WTC11 (cell line): ENCODE data around the gene NTRK3. TPM values are rescaled to one million over a fixed set of nuclear protein-coding genes. Genes with fewer than 3 reads are reported as not detected.

Experiments used
- ATAC-seq: fragments of 200-7000 bp; cut with Tn5 transposase; 2 replicates; pipeline ENCODE4 v1.10.0; 2021; ENCODE audit warnings: mild to moderate bottlenecking, moderate library complexity
- CTCF ChIA-PET: fragments of 300-600 bp; sonication (Branson Sonifier 250); formaldehyde crosslinking; loops from one replicate; lab custom pipeline; 2021; ENCODE audit warnings: antibody characterized with exemption; lab: Charles Lee
- POLR2A ChIA-PET: fragments of 350-600 bp; sonication (Branson Sonifier 250); formaldehyde crosslinking; loops from one replicate; lab custom pipeline; 2021; ENCODE audit warnings: antibody characterized with exemption; lab: Charles Lee
- DNase-seq: peaks from one replicate; pipeline ENCODE4 v3.0.0; 2021; ENCODE audit warnings: low spot score
- H3K27ac Mint-ChIP-seq: 2 replicates; pipeline ENCODE4 v1.8.0; 2021; ENCODE audit warnings: mixed read lengths
- H3K27me3 Mint-ChIP-seq: 2 replicates; pipeline ENCODE4 v1.8.0; 2021; ENCODE audit warnings: low read depth, mild to moderate bottlenecking, moderate library complexity, mixed read lengths
- H3K36me3 Mint-ChIP-seq: 2 replicates; pipeline ENCODE4 v1.8.0; 2021; ENCODE audit warnings: mixed read lengths
- H3K4me1 Mint-ChIP-seq: 2 replicates; pipeline ENCODE4 v1.8.0; 2022; ENCODE audit warnings: mixed read lengths
- H3K4me3 Mint-ChIP-seq: 2 replicates; pipeline ENCODE4 v1.8.0; 2021; ENCODE audit warnings: mild to moderate bottlenecking, moderate library complexity, mixed read lengths
- H3K9me3 Mint-ChIP-seq: 2 replicates; pipeline ENCODE4 v1.8.0; 2021; ENCODE audit warnings: mixed read lengths
- ATF3 ChIP-seq: sonication (generic); formaldehyde crosslinking; conservative IDR thresholded peaks from 2 replicates; pipeline ENCODE4 v1.8.1; 2022; ENCODE audit warnings: mild to moderate bottlenecking, missing genetic modification reagents
- E2F1 ChIP-seq: sonication (generic); formaldehyde crosslinking; IDR thresholded peaks from 2 replicates; pipeline ENCODE4 v1.8.0; 2022; ENCODE audit warnings: mild to moderate bottlenecking, missing genetic modification reagents
- MYBL2 ChIP-seq: sonication (generic); formaldehyde crosslinking; IDR thresholded peaks from 2 replicates; pipeline ENCODE4 v1.8.1; 2023; ENCODE audit warnings: mild to moderate bottlenecking, moderate library complexity, missing genetic modification reagents
- NFE2L1 ChIP-seq: sonication (generic); formaldehyde crosslinking; IDR thresholded peaks from 2 replicates; pipeline ENCODE4 v1.8.1; 2023; ENCODE audit warnings: missing genetic modification reagents
- OVOL2 ChIP-seq: fragments of 250-450 bp; sonication (Bioruptor Pico); IDR thresholded peaks from 2 replicates; pipeline ENCODE4 v1.9.0; 2021; ENCODE audit warnings: mild to moderate bottlenecking, borderline replicate concordance
- PREB ChIP-seq: sonication (generic); formaldehyde crosslinking; IDR thresholded peaks from 2 replicates; pipeline ENCODE4 v1.8.1; 2022; ENCODE audit warnings: mild to moderate bottlenecking, missing genetic modification reagents, moderate library complexity, borderline replicate concordance
- SMAD3 ChIP-seq: sonication (generic); formaldehyde crosslinking; IDR thresholded peaks from 2 replicates; pipeline ENCODE4 v1.8.0; 2022; ENCODE audit warnings: missing genetic modification reagents, mild to moderate bottlenecking, borderline replicate concordance
- ZBTB21 ChIP-seq: sonication (generic); formaldehyde crosslinking; IDR thresholded peaks from 2 replicates; pipeline ENCODE4 v1.8.1; 2023; ENCODE audit warnings: mild to moderate bottlenecking, missing genetic modification reagents, borderline replicate concordance
- ZNF396 ChIP-seq: fragments of 250-450 bp; sonication (Bioruptor Pico); IDR thresholded peaks from 2 replicates; pipeline ENCODE4 v1.8.0; 2021; ENCODE audit warnings: mild to moderate bottlenecking, moderate library complexity, borderline replicate concordance
- ZNF532 ChIP-seq: fragments of 250-450 bp; sonication (Bioruptor Pico); IDR thresholded peaks from 2 replicates; pipeline ENCODE4 v1.9.0; 2021; ENCODE audit warnings: mild to moderate bottlenecking, borderline replicate concordance
- total RNA-seq: library from RNA; stranded (reverse); gene quantifications from 3 replicates; pipeline ENCODE4 v1.2.3, GENCODE V29; 2021
- TF ChIP-seq, protein P1 (sequence below): fragments of 250-450 bp; sonication (Bioruptor Pico); conservative IDR thresholded peaks from 2 replicates; pipeline ENCODE4 v1.9.0; 2021; ENCODE audit warnings: mild to moderate bottlenecking
- TF ChIP-seq, protein P2 (sequence below): sonication (generic); formaldehyde crosslinking; IDR thresholded peaks from 2 replicates; pipeline ENCODE4 v1.8.0; 2023; ENCODE audit warnings: missing genetic modification reagents
- TF ChIP-seq, protein P3 (sequence below): fragments of 250-450 bp; sonication (Bioruptor Pico); IDR thresholded peaks from 2 replicates; pipeline ENCODE4 v2.1.2; 2022; ENCODE audit warnings: mild to moderate bottlenecking, moderate library complexity

The NTRK3 gene
- total RNA-seq, 1 experiment from 2014 or later: 12.3 TPM

DNA sequence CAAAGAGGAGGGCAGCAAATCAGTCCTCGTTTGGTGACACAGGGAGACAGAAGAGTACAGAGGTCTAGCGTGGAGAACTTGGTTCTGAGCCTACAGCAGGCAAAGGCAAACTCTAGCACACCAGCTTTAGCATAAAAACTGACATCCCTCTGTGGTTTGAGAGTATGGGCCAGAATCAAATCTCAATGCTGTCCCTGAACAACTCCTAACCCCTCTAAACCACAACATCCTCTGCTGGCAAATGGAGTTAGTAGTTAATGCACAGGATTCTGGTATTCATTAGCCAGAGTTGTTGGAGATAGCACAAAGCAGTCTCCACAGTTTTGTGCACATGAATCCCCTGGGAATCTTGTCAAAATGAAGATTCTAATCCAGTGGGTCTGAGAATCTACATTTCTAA is 315.8 kb downstream of the NTRK3 start (continued):
- TF ChIP-seq, protein P1, sequence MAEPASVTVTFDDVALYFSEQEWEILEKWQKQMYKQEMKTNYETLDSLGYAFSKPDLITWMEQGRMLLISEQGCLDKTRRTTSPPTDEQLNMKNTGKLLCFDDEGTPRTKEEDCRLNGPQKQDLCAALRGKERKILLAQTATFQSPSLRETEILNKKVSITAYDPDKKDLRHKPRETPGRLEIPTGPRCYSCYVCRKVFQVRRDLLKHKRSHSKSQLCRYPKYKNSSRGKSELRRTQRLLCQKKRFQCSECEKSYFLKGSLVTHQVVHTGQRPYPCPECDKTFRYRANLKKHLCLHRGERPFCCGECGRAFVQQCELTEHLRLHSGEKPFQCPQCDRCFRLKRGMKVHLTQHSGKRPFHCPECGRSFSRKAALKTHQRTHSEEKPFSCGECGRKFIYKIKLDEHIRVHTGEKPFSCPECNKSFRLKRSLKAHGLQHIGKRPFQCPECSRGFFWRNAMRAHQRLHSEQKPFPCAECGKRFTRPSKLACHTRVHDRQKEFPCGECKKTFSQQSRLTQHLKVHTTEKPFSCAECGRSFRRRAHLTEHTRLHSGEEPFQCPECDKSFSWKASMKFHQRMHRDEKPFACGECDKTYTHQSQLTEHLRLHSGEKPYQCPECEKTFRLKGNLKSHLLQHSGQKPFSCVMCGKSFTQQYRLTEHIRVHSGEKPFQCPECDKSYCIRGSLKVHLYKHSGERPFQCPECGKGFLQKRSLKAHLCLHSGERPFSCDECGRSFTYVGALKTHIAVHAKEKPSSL (CRISPR knock-in tag): no peak

DNA sequence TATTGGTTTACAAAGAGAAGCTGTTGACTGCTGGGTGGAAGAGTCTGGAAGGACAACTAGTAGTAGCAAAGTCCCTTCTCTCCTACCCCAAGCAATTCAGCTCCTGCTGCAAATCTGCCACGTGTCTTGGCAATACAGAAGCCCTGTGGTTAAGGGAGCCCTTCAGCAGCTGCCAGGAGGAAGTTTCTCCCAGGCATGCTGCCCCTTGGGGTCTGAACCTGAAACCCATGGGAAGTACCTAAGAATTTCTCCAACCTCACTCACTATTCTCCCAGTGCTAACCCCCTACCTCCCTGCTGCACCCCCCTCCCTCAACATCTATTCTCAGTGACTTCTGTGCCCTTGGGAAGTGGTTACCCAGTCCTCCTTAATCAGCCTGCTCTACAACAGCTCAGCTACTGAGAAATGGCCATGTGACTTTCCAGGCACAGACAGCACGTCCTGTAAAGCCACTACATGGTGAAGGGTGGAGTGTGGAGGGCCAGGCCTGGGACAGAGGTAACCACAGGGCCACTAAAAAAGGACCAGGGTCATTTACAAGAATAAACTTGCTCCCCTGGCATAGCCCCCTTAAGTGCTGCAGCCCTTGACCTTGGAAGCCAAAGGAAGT is 316.6 kb downstream of the NTRK3 start:
- Mint-ChIP-seq H3K27ac (no peak overlapping the region), H3K36me3 (no peaks in the 10 kb centered on the region), H3K9me3 (no peaks in the 10 kb centered on the region), H3K27me3 (no peaks in the 10 kb centered on the region), H3K4me1 (peaks cover 4% of the 10 kb centered on the region; the same call in 1 of the 2 replicates), H3K4me3 (no peak overlapping the region)
- DNase-seq (no peak), ATAC-seq (no peak)
- CTCF ChIA-PET: no interaction called here
- TF ChIP-seq ZNF396 (CRISPR knock-in tag): no peak
- no peak for TF ChIP-seq ATF3
- TF ChIP-seq, protein P2, sequence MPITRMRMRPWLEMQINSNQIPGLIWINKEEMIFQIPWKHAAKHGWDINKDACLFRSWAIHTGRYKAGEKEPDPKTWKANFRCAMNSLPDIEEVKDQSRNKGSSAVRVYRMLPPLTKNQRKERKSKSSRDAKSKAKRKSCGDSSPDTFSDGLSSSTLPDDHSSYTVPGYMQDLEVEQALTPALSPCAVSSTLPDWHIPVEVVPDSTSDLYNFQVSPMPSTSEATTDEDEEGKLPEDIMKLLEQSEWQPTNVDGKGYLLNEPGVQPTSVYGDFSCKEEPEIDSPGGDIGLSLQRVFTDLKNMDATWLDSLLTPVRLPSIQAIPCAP (CRISPR knock-in tag): no peak
- TF ChIP-seq MYBL2 (CRISPR knock-in tag): no peak
- TF ChIP-seq PREB (CRISPR knock-in tag): no peak
- TF ChIP-seq SMAD3 (CRISPR knock-in tag): no peak
- TF ChIP-seq NFE2L1: no peak
- TF ChIP-seq ZBTB21 (CRISPR knock-in tag): no peak
- no peak for TF ChIP-seq E2F1 (CRISPR knock-in tag)
- TF ChIP-seq, protein P3, sequence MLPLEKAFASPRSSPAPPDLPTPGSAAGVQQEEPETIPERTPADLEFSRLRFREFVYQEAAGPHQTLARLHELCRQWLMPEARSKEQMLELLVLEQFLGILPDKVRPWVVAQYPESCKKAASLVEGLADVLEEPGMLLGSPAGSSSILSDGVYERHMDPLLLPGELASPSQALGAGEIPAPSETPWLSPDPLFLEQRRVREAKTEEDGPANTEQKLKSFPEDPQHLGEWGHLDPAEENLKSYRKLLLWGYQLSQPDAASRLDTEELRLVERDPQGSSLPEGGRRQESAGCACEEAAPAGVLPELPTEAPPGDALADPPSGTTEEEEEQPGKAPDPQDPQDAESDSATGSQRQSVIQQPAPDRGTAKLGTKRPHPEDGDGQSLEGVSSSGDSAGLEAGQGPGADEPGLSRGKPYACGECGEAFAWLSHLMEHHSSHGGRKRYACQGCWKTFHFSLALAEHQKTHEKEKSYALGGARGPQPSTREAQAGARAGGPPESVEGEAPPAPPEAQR (CRISPR knock-in tag): no peak
- no peak for TF ChIP-seq OVOL2 (CRISPR knock-in tag)
- TF ChIP-seq ZNF532 (CRISPR knock-in tag): no peak
- POLR2A ChIA-PET: no interaction called here
